Stimulated activated CD4-positive, alpha-beta T cell treated with anti-CD3 and anti-CD28 coated beads, Interleukin-15, amount 100 ng/mL, for 1 hour (primary cell): ENCODE data around the gene SIRPA.

Source experiments
- DNase-seq, 2 donors: peaks; one replicate each; pipeline ENCODE4 v3.0.0-alpha.2; 2020; ENCODE audit warnings: low read depth in 1 of 2, low spot score in 1 of 2

The SIRPA gene

GRCh38 chr20:1983301-1983700 lies 88.1 kb downstream of the SIRPA start:
- DNase-seq = no peak

DNA sequence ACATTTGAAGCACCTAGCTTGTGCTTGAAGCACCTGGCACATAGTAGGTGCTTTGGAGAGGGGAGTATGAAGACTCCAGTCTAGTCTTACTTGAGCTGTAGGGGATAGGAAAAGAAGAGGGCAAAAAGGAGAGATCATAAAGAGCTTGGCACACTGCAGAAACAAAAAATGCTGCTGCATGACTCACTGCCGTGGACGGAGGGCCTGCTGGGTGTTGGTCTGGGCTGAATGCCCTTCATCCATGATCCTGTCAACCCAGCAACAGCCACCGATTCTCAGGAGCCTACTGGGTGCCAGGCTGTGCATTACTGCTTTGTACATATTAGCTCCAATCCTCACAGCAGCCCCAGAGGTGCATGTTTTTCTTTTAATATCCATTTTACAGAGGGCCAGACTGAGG lies 92.6 kb downstream of the SIRPA start:
- no peak for DNase-seq
